GM23338 (cell line): ENCODE measurements around the gene TEDC1. TPM values are rescaled to one million over a fixed set of nuclear protein-coding genes. Genes with fewer than 3 reads are reported as not detected.

Experiments used
- ATAC-seq: fragments of 200-7000 bp; cut with Tn5 transposase; 3 replicates; pipeline ENCODE4 v1.9.1; 2020
- DNase-seq: peaks from one replicate; pipeline ENCODE4 v3.0.0-alpha.2; 2015; ENCODE audit warnings: low spot score
- H2AFZ ChIP-seq: fragments of 200-600 bp; sonication (generic); 2 replicates; pipeline ENCODE4 v1.8.0; 2016; ENCODE audit warnings: antibody characterized with exemption, mild to moderate bottlenecking, moderate library complexity
- H3F3A ChIP-seq: fragments of 200-600 bp; sonication (generic); replicated peaks from 2 replicates; pipeline ENCODE4 v1.8.0; 2017; ENCODE audit warnings: antibody characterized with exemption, mixed run types, low read depth
- H3K27ac ChIP-seq: fragments of 200-600 bp; sonication (generic); 2 replicates; pipeline ENCODE4 v1.6.1; 2016; ENCODE audit warnings: low read depth
- H3K27me3 ChIP-seq: fragments of 200-600 bp; sonication (generic); 2 replicates; pipeline ENCODE4 v1.8.0; 2016; ENCODE audit warnings: mild to moderate bottlenecking, mixed run types, moderate library complexity; ENCODE audit not compliant: insufficient read depth
- H3K36me3 ChIP-seq: fragments of 200-600 bp; sonication (generic); 2 replicates; pipeline ENCODE4 v1.8.0; 2016; ENCODE audit warnings: mild to moderate bottlenecking; ENCODE audit not compliant: insufficient read depth
- H3K4me1 ChIP-seq: fragments of 200-600 bp; sonication (generic); 2 replicates; pipeline ENCODE4 v1.8.0; 2016; ENCODE audit warnings: mild to moderate bottlenecking, moderate library complexity; ENCODE audit not compliant: insufficient read depth
- H3K4me2 ChIP-seq: fragments of 200-600 bp; sonication (generic); 2 replicates; pipeline ENCODE4 v1.7.1; 2017; ENCODE audit warnings: mixed run types
- H3K4me3 ChIP-seq: fragments of 200-600 bp; sonication (generic); 2 replicates; pipeline ENCODE4 v1.6.1; 2016; ENCODE audit warnings: mixed run types
- H3K79me2 ChIP-seq: fragments of 200-600 bp; sonication (generic); replicated peaks from 2 replicates; pipeline ENCODE4 v1.8.0; 2017; ENCODE audit warnings: mild to moderate bottlenecking; ENCODE audit not compliant: insufficient read depth
- H3K9me2 ChIP-seq: fragments of 200-600 bp; sonication (generic); 2 replicates; pipeline ENCODE4 v1.8.0; 2017; ENCODE audit not compliant: insufficient read depth
- H4K20me1 ChIP-seq: fragments of 200-600 bp; sonication (generic); replicated peaks from 2 replicates; pipeline ENCODE4 v1.8.0; 2017; ENCODE audit warnings: mild to moderate bottlenecking; ENCODE audit not compliant: insufficient read depth
- H3K27ac Mint-ChIP-seq: 2 replicates; pipeline ENCODE4 v1.8.0; 2020; ENCODE audit warnings: inconsistent platforms, mild to moderate bottlenecking, moderate library complexity, mixed read lengths
- H3K27me3 Mint-ChIP-seq: 3 replicates; pipeline ENCODE4 v1.8.0; 2022; ENCODE audit warnings: low read depth, mild to moderate bottlenecking, moderate library complexity, mixed read lengths, inconsistent platforms; ENCODE audit not compliant: insufficient read depth, poor library complexity
- H3K36me3 Mint-ChIP-seq: 3 replicates; pipeline ENCODE4 v1.8.0; 2021; ENCODE audit warnings: low read depth, mild to moderate bottlenecking, inconsistent platforms, moderate library complexity, mixed read lengths
- H3K4me1 Mint-ChIP-seq: 3 replicates; pipeline ENCODE4 v1.8.0; 2020; ENCODE audit warnings: mild to moderate bottlenecking, inconsistent platforms, mixed read lengths
- H3K4me3 Mint-ChIP-seq: 3 replicates; pipeline ENCODE4 v1.8.0; 2021; ENCODE audit warnings: moderate library complexity, mild to moderate bottlenecking, inconsistent platforms, mixed read lengths
- H3K9me3 Mint-ChIP-seq: 3 replicates; pipeline ENCODE4 v1.8.0; 2020; ENCODE audit warnings: moderate library complexity, mild to moderate bottlenecking, inconsistent platforms, mixed read lengths
- CREB1 ChIP-seq: fragments of 250-450 bp; sonication (Bioruptor Pico); IDR thresholded peaks from 2 replicates; pipeline ENCODE4 v1.5.0; 2020; ENCODE audit warnings: low read depth, mild to moderate bottlenecking, moderate library complexity
- STAT1 ChIP-seq: IDR thresholded peaks from one replicate; pipeline ENCODE4 v1.6.1; 2016; ENCODE audit warnings: antibody characterized with exemption; ENCODE audit not compliant: unreplicated experiment
- polyA plus RNA-seq: library from polyadenylated mRNA; unstranded; fragments of >200 nt; fragmentation: Nextera tagmentation; extraction: Ambion mirVana; gene quantifications from 2 replicates; pipeline ENCODE4 v1.2.1, GENCODE V29; 2016
- total RNA-seq: library from RNA; depleted of rRNA; stranded (reverse); fragments of >200 nt; shearing (Covaris generic); gene quantifications from 2 replicates; pipeline ENCODE4 v1.2.3, GENCODE V29; 2014
- TF ChIP-seq, protein P1 (sequence below), 2 experiments: fragments of 200-600 bp in 1 of 2; sonication (generic) in 1 of 2; conservative IDR thresholded peaks; 2 replicates each; pipeline versions ENCODE4 v1.5.1 to v1.6.1; 2016 to 2017; ENCODE audit warnings: antibody characterized with exemption in 2 of 2, low read depth in 2 of 2, mild to moderate bottlenecking in 2 of 2, moderate library complexity in 1 of 2
- TF ChIP-seq, protein P2 (sequence below): fragments of 250-450 bp; sonication (Bioruptor Pico); IDR thresholded peaks from 2 replicates; pipeline ENCODE4 v1.5.0; 2020; ENCODE audit warnings: mild to moderate bottlenecking, moderate library complexity

The TEDC1 gene
- total and polyA plus RNA-seq, 2 experiments from 2014 or later, result 5.9 to 16.3 TPM

DNA sequence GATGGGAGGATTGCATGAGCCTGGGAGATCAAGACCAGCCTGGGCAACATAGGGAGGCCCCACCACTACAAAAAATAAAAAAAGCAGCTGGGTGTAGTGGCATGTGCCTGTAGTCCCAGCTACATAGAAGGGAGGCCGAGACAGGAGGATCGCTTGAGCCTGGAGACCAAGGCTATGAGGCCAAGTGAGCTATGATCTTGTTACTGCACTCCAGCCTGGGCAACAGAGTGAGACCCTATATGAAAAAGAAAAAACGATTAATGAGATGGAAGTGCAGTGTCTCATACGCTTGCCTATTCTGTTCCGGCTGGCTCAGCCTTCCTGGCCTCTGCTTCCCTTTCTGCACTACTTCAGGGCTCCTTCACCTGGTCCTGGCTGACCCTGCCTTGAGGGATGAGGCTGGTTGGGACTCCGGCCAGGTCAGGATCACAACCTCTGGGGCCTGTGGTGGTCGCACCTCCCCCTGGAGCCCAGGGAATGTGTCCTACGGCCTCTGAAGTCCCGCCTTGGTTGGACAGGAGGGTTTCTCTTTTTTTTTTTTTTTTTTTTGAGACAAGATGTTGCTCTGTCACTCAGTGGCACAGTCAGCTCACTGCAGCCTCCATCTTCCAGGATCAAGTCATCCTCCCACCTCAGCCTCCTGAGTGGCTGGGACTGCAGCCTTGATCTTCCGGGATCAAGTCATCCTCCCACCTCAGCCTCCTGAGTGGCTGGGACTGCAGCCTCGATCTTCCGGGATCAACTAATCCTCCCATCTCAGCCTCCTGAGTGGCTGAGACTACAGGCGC is 10.7 kb downstream of the TEDC1 start (continued):
- TF ChIP-seq, protein P1, sequence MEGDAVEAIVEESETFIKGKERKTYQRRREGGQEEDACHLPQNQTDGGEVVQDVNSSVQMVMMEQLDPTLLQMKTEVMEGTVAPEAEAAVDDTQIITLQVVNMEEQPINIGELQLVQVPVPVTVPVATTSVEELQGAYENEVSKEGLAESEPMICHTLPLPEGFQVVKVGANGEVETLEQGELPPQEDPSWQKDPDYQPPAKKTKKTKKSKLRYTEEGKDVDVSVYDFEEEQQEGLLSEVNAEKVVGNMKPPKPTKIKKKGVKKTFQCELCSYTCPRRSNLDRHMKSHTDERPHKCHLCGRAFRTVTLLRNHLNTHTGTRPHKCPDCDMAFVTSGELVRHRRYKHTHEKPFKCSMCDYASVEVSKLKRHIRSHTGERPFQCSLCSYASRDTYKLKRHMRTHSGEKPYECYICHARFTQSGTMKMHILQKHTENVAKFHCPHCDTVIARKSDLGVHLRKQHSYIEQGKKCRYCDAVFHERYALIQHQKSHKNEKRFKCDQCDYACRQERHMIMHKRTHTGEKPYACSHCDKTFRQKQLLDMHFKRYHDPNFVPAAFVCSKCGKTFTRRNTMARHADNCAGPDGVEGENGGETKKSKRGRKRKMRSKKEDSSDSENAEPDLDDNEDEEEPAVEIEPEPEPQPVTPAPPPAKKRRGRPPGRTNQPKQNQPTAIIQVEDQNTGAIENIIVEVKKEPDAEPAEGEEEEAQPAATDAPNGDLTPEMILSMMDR (conservative IDR thresholded peaks at IDR 0.05; ENCODE audit: low read depth in 2 of 2), result no peak
- no peak for TF ChIP-seq STAT1
- no peak for TF ChIP-seq CREB1 (CRISPR knock-in tag)

DNA sequence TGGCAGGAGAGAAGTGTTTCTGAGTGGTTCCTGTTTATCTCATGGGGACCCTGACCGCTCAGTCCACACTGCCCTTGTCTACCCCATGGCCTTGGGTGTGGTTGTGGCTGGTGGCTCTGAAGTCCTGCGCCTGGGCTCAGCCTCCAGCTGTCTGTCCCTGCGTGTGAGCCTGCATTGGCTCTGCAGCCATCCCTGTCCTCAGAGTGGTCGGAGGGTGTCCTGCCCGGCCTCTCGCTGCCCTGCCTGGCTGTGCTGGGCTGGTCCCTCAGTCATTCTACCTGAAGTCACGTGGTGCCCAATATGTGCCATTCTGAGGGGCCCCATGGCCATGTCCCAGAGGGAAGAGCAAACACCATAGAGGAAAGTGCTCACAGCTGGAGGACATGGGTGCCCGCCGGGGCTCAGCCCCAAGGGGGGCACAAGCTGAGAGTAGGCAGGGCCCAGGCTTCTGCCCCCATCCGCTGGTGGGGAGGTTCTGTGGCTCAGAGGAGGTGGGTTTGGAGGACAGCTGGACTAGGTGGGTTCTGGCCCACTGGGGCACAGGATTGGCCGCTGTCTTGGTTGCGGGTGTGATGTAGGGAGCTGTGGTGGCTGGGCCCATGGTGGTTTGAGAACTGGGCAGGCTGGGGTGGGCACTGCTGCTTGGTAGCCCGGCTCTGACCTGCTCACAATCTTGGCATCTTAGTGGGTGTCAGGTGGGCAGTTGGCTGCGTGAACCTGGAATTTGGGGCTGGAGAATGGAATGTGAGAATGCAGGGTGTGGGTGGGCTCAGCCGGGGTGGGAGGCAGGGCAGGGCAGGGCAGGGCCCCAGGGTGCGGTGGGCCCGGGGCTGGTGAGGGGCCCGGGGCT is 11.6 kb downstream of the TEDC1 start:
- TF ChIP-seq, protein P1 (conservative IDR thresholded peaks at IDR 0.05; ENCODE audit: low read depth in 2 of 2), result no peak
- TF ChIP-seq, protein P2, sequence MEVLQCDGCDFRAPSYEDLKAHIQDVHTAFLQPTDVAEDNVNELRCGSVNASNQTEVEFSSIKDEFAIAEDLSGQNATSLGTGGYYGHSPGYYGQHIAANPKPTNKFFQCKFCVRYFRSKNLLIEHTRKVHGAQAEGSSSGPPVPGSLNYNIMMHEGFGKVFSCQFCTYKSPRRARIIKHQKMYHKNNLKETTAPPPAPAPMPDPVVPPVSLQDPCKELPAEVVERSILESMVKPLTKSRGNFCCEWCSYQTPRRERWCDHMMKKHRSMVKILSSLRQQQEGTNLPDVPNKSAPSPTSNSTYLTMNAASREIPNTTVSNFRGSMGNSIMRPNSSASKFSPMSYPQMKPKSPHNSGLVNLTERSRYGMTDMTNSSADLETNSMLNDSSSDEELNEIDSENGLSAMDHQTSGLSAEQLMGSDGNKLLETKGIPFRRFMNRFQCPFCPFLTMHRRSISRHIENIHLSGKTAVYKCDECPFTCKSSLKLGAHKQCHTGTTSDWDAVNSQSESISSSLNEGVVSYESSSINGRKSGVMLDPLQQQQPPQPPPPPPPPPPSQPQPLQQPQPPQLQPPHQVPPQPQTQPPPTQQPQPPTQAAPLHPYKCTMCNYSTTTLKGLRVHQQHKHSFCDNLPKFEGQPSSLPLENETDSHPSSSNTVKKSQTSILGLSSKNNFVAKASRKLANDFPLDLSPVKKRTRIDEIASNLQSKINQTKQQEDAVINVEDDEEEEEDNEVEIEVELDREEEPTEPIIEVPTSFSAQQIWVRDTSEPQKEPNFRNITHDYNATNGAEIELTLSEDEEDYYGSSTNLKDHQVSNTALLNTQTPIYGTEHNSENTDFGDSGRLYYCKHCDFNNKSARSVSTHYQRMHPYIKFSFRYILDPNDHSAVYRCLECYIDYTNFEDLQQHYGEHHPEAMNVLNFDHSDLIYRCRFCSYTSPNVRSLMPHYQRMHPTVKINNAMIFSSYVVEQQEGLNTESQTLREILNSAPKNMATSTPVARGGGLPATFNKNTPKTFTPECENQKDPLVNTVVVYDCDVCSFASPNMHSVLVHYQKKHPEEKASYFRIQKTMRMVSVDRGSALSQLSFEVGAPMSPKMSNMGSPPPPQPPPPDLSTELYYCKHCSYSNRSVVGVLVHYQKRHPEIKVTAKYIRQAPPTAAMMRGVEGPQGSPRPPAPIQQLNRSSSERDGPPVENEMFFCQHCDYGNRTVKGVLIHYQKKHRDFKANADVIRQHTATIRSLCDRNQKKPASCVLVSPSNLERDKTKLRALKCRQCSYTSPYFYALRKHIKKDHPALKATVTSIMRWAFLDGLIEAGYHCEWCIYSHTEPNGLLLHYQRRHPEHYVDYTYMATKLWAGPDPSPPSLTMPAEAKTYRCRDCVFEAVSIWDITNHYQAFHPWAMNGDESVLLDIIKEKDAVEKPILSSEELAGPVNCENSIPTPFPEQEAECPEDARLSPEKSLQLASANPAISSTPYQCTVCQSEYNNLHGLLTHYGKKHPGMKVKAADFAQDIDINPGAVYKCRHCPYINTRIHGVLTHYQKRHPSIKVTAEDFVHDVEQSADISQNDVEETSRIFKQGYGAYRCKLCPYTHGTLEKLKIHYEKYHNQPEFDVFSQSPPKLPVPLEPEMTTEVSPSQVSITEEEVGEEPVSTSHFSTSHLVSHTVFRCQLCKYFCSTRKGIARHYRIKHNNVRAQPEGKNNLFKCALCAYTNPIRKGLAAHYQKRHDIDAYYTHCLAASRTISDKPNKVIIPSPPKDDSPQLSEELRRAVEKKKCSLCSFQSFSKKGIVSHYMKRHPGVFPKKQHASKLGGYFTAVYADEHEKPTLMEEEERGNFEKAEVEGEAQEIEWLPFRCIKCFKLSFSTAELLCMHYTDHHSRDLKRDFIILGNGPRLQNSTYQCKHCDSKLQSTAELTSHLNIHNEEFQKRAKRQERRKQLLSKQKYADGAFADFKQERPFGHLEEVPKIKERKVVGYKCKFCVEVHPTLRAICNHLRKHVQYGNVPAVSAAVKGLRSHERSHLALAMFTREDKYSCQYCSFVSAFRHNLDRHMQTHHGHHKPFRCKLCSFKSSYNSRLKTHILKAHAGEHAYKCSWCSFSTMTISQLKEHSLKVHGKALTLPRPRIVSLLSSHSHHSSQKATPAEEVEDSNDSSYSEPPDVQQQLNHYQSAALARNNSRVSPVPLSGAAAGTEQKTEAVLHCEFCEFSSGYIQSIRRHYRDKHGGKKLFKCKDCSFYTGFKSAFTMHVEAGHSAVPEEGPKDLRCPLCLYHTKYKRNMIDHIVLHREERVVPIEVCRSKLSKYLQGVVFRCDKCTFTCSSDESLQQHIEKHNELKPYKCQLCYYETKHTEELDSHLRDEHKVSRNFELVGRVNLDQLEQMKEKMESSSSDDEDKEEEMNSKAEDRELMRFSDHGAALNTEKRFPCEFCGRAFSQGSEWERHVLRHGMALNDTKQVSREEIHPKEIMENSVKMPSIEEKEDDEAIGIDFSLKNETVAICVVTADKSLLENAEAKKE (CRISPR knock-in tag), result no peak
- ATAC-seq (no peak), DNase-seq (no peak)
- H4K20me1 ChIP-seq, result no peaks in the 10 kb centered on the region
- peaks cover 2% of the 10 kb centered on the region for H3K27me3 Mint-ChIP-seq
- H3K27me3 ChIP-seq, result no peaks in the 10 kb centered on the region
- H3K4me1 ChIP-seq, result no peaks in the 10 kb centered on the region
- no peak overlapping the region for H3K27ac Mint-ChIP-seq
- no peaks in the 10 kb centered on the region; the same call in 2 of the 3 replicates for H3K9me3 Mint-ChIP-seq
- H3K79me2 ChIP-seq, result no peaks in the 10 kb centered on the region
- H3K4me1 Mint-ChIP-seq, result 0 out of 3 replicates have a peak, but pooled peaks cover 2% of the 10 kb centered on the region
- H3K4me3 ChIP-seq, result no peak overlapping the region
- no peak overlapping the region for H3K27ac ChIP-seq
- no peaks in the 10 kb centered on the region for H3F3A ChIP-seq
- H3K36me3 Mint-ChIP-seq, result no peaks in the 10 kb centered on the region
- H3K4me2 ChIP-seq, result no peak overlapping the region
- H2AFZ ChIP-seq, result no peak overlapping the region
- no peaks in the 10 kb centered on the region for H3K36me3 ChIP-seq
- H3K4me3 Mint-ChIP-seq, result no peak overlapping the region
- H3K9me2 ChIP-seq, result no peaks in the 10 kb centered on the region
